Measurements from ENCODE around the gene IFNAR1. TPM values are rescaled to one million over a fixed set of nuclear protein-coding genes. Genes with fewer than 3 reads are reported as not detected.

Gene IFNAR1
- total RNA-seq, 1 experiment from 2014 or later: 16.2 TPM

DNA sequence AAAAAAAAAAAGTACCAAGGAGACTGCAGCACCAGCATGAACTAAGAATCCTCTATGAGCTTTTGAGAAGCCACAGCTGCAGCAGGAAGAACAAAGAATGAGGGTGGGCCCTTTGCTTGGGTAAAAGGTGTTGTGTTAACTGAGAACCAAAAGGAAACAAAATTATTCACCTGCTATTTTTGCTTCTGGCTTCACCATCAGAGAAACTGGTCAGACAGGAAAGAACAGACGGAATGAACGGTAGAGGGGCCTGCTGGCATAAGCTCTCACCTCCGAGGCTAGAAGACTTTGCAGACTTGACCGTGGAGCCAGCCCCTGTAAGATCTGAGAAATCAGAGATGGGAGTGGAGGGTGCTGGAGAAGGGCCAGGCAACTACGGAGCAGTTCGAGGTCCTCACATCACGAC, 31.0 kb upstream of the IFNAR1 start:
- Histone ChIP-seq H3K4me1 (replicated peaks) (peaks cover 11% of the 10 kb centered on the region), H3K27me3 (replicated peaks) (no peaks in the 10 kb centered on the region), H3K36me3 (peaks cover 50% of the 10 kb centered on the region), H3K9me3 (replicated peaks) (no peaks in the 10 kb centered on the region; the same call in 1 of the 2 replicates), H3K4me3 (no peak overlapping the region), H3K27ac (no peak overlapping the region)
- DNase-seq (ENCODE audit: low read depth in 1 of 2, low spot score in 2 of 2): no peak

DNA sequence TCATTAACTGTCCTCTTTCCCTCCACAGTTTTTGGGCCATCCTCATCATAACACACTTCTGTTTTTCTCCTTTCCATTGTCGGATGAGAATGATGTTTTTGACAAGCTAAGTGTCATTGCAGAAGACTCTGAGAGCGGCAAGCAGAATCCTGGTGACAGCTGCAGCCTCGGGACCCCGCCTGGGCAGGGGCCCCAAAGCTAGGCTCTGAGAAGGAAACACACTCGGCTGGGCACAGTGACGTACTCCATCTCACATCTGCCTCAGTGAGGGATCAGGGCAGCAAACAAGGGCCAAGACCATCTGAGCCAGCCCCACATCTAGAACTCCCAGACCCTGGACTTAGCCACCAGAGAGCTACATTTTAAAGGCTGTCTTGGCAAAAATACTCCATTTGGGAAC, 28.6 kb upstream of the IFNAR1 start:
- H3K27me3 ChIP-seq (replicated peaks): no peaks in the 10 kb centered on the region

DNA sequence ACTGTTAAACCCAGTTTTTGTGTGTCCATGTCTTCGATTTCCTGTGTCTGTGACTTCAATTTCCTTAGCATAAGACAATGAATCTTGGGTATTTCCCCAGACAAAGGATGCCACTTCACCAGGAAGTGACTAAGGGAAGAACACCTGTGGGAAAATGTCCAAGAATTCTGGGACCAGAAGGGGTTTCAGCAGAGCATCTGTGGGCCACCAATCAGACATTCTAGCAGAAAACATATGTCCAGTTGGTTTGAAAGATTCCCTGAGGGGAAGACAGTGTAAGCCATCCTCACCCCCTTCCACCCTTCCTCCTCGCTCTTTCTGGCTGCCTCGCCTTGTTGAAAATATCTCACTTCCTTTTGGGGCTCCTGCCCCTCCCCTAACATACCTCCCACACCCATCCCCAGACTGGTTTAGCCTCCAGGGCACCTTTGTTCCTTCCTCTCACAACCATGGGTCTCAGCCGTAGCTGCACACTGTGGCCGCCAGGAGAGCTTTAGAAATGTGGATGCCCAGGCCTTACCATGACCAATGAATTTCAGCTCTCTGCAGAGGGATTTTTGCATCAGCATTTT, 25.5 kb upstream of the IFNAR1 start:
- no peaks in the 10 kb centered on the region for H3K9me3 ChIP-seq (replicated peaks)
- H3K4me3 ChIP-seq: no peak overlapping the region
- no peak for DNase-seq (ENCODE audit: low read depth in 1 of 2, low spot score in 2 of 2)
- H3K27ac ChIP-seq: no peak overlapping the region
- H3K36me3 ChIP-seq: peaks cover 15% of the 10 kb centered on the region
- H3K27me3 ChIP-seq (replicated peaks): no peaks in the 10 kb centered on the region
- peaks cover 7% of the 10 kb centered on the region; the same call in 1 of the 2 replicates for H3K4me1 ChIP-seq (replicated peaks)

More for the DNA sequence above, 28.6 kb upstream of the IFNAR1 start:
- no peaks in the 10 kb centered on the region for H3K9me3 ChIP-seq (replicated peaks)
- H3K4me1 ChIP-seq (replicated peaks): peaks cover 3% of the 10 kb centered on the region; the same call in 1 of the 2 replicates
- H3K27ac ChIP-seq: no peak overlapping the region
- peaks cover 39% of the 10 kb centered on the region for H3K36me3 ChIP-seq
- no peak for DNase-seq (ENCODE audit: low read depth in 1 of 2, low spot score in 2 of 2)
- H3K4me3 ChIP-seq: no peak overlapping the region

DNA sequence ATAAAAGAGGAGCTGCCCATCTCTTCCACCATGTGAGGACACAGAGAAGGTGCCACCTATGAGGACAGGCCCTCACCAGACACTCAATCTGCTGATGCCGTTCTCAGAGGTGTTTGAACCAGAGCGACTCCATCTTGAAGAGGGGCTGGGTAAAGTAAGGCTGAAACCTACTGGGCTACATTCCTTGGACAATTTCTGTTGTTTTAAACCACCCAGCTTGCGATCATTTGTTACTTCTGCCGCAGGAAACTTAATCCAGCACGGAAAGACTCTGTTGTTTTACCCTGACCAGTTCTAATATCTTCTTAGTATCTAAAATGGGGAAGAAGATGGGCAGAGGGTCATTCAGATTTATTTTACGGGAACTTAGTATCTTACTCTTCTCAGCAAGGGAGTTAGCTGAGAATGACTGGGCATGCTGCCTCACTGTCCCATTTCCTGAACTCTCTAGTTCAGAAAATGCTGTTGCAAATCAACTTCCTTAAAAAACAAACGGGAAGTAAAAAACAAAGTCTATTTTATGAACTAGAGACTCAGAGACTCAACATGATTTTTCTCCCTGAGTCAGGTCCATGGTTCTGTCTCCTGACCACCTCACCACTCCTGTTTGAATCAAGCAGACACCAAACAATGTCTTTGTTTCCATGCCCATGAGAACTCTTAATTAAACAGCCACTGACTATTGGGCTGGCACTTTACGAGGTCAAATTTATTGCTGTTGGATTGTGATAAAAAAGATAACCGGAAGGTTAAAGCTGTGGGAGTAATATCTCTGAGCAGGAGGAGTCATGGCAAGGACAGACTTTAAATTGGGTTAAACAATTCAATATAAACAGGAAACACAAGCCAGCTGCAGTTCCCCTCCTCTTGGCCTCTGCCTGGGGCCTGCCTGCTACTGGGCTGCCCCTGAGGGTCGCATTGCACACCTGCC, 23.8 kb upstream of the IFNAR1 start:
- Histone ChIP-seq H3K4me1 (replicated peaks) (peaks cover 7% of the 10 kb centered on the region; the same call in 1 of the 2 replicates), H3K4me3 (no peak overlapping the region), H3K36me3 (peaks cover 9% of the 10 kb centered on the region; the same call in 1 of the 2 replicates), H3K27me3 (replicated peaks) (no peaks in the 10 kb centered on the region), H3K27ac (no peak overlapping the region), H3K9me3 (replicated peaks) (no peaks in the 10 kb centered on the region)
- no peak for DNase-seq (ENCODE audit: low read depth in 1 of 2, low spot score in 2 of 2)

DNA sequence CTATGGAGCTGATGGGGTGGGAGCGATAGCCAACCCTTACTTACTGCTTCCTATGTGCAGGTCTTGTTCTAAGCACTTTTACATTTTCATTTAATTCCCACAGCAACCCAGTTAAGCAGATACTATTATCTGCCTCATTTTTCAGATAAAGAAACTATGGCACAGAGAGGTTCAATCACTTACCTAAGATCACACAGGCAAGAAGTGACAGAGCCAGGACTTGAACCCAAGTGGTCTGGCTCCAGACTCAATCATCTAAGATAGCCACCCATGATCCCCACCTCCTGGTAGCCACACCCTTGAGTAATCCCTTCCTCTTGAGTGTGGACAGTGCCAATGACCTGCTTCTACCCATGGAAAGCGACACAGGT, 23.2 kb upstream of the IFNAR1 start:
- no peak overlapping the region for H3K27ac ChIP-seq
- H3K4me1 ChIP-seq (replicated peaks): peaks cover 7% of the 10 kb centered on the region; the same call in 1 of the 2 replicates
- H3K4me3 ChIP-seq: no peak overlapping the region
- no peak for DNase-seq (ENCODE audit: low read depth in 1 of 2, low spot score in 2 of 2)
- no peaks in the 10 kb centered on the region for H3K9me3 ChIP-seq (replicated peaks)
- H3K27me3 ChIP-seq (replicated peaks): no peaks in the 10 kb centered on the region
- H3K36me3 ChIP-seq: 0 out of 2 replicates have a peak, but pooled peaks cover 3% of the 10 kb centered on the region

DNA sequence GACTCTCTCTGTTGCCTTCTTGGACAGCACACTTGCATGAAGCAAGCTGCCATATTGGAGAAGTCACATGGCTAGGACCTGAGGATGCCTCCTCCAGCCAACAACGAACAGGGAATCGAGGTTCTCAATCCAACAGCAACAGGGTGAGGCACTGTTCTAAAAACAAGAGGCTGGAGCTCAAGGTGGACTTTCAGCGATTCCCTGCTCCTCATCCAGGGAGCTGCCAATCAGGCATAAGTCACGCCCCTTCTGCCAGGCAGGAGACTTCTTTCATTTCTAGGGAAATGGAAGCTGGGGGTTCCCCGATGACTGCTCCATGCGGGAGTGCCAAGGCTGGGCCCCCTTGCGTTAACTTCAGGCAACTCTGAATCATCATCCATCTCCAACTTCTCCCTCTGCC, 22.7 kb upstream of the IFNAR1 start:
- H3K4me1 ChIP-seq (replicated peaks): peaks cover 7% of the 10 kb centered on the region; the same call in 1 of the 2 replicates
- H3K27me3 ChIP-seq (replicated peaks): no peaks in the 10 kb centered on the region
- H3K4me3 ChIP-seq: no peak overlapping the region
- no peaks in the 10 kb centered on the region for H3K9me3 ChIP-seq (replicated peaks)
- no peak for DNase-seq (ENCODE audit: low read depth in 1 of 2, low spot score in 2 of 2)
- no peak overlapping the region for H3K27ac ChIP-seq
- 0 out of 2 replicates have a peak, but pooled peaks cover under 1% of the 10 kb centered on the region for H3K36me3 ChIP-seq

DNA sequence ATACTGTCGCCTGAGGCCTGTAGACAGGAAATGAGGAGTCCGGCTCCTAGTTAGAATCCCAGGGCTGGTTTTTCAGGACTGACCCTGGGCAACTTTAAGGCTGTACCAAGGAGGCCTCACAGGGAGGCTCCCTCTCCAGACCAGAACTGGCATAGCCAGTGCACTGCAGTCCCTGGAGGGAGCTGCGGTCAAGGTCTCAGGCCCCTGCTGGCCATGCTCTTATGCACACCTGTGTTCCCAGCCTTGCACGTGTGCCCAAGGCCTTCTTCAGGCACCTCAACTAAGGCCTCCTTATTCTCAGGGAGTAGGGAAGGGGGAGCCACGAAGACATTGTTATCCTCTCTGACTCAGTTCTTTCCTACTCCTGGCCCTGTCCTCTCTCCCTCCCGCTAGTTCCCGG, 22.0 kb upstream of the IFNAR1 start:
- Histone ChIP-seq H3K9me3 (replicated peaks) (no peaks in the 10 kb centered on the region), H3K36me3 (no peaks in the 10 kb centered on the region), H3K4me3 (no peak overlapping the region), H3K4me1 (replicated peaks) (peaks cover 7% of the 10 kb centered on the region; the same call in 1 of the 2 replicates), H3K27me3 (replicated peaks) (no peaks in the 10 kb centered on the region), H3K27ac (no peak overlapping the region)
- no peak for DNase-seq (ENCODE audit: low read depth in 1 of 2, low spot score in 2 of 2)

DNA sequence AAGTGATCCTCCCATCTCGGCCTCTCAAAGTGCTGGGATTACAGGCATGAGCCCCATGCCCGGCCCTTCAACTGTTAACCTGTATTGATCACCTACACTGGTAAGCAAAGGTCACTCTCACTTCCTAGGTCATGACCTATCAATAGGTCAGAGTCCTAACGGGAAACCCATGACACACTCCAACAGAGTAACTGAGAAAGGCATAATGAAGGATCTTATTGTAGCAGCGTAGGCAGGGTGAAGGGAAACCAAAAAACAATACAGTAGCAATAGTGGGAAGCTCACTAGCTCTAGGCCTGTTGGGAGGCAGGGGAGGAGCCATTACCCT, 19.5 kb upstream of the IFNAR1 start:
- Histone ChIP-seq H3K9me3 (replicated peaks) (no peaks in the 10 kb centered on the region), H3K27me3 (replicated peaks) (no peaks in the 10 kb centered on the region), H3K4me3 (no peak overlapping the region), H3K4me1 (replicated peaks) (peaks cover 7% of the 10 kb centered on the region; the same call in 1 of the 2 replicates), H3K36me3 (no peaks in the 10 kb centered on the region), H3K27ac (no peak overlapping the region)
- peak in 1 of 2 experiments; percentile 12 for DNase-seq (ENCODE audit: low read depth in 1 of 2, low spot score in 2 of 2)

DNA sequence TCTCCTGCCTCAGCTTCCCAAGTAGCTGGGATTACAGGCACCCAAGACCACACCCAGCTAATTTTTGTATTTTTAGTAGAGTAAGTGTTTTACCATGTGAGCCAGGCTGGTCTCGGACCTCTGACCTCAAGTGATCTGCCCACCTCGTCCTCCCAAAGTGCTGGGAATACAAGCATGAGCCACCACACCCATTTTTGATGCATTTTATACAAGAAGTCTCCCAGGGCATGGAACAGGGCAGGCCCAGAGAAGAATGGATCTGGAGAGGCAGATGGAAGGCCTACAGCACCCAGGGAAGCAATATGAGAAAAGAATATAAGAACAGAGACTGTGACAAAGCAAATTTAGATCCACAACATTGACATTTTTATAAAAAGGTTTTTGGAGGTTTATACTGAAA, 18.8 kb upstream of the IFNAR1 start:
- Histone ChIP-seq H3K27ac (no peak overlapping the region), H3K27me3 (replicated peaks) (no peaks in the 10 kb centered on the region), H3K4me1 (replicated peaks) (peaks cover 6% of the 10 kb centered on the region; the same call in 1 of the 2 replicates), H3K36me3 (no peaks in the 10 kb centered on the region), H3K9me3 (replicated peaks) (no peaks in the 10 kb centered on the region), H3K4me3 (no peak overlapping the region)
- no peak for DNase-seq (ENCODE audit: low read depth in 1 of 2, low spot score in 2 of 2)

DNA sequence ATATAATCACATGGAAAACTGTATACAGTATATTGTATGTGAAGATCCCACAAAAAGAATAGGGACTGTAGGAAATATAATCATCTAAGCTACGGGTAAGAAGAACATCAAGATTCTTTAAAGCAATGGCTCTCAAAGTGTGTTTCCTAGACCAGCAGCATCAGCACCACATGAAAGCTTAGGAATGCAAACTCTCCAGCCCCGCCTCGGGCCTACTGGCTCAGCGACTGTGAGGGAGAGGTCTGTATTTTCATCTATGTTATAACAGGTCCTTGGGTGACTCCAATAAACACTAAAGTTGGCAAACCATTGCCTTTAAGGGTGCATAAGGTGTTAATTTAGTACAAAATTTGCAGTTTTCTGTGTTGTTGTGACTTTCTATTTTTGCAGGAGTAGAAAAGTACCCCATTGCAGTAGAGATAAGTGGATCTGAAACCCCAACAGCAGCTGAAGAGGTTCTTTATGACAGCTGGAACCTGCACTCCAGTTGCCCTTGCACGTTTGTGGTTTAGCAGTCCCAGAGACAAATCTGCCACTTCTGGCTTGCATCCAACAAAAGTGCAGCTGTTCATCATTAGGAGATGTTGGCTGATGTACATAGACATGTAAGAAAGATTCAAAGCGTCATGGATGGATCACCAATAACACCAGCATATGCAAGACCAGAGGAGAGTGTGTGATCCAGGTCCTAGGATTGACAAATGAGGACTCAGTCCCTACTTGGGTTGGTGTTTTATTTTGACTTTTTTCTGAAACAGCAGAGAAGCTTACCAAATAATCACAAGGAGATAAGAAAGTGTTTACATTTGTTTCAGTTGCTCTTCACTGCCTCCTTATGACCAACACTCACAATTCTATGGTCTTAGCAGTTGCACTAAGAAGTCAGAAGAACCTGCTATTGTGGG, 15.9 kb upstream of the IFNAR1 start:
- no peaks in the 10 kb centered on the region for H3K4me1 ChIP-seq (replicated peaks)
- no peaks in the 10 kb centered on the region for H3K36me3 ChIP-seq
- H3K9me3 ChIP-seq (replicated peaks): no peaks in the 10 kb centered on the region
- DNase-seq (ENCODE audit: low read depth in 1 of 2, low spot score in 2 of 2): no peak
- H3K27ac ChIP-seq: no peak overlapping the region
- H3K4me3 ChIP-seq: no peak overlapping the region
- H3K27me3 ChIP-seq (replicated peaks): no peaks in the 10 kb centered on the region

DNA sequence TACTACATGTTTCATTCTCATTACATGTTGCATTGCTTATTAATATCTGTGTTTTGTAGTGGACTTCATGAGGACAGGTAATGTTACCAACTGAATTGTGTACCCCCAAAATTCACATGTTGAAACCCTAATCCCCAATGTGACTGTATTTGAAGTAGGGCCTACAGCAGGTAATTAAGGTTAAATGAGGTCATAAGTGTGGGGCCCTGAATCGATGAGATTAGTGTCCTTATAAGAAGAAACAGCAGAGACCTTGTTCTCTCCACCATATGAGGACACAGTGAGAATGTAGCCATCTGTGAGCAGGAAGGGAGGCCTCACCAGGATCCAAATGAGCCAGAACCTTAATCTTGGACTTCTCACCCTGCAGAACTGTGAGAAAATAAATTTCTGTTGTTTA, 15.0 kb upstream of the IFNAR1 start:
- no peak overlapping the region for H3K4me3 ChIP-seq
- no peaks in the 10 kb centered on the region for H3K36me3 ChIP-seq
- H3K27me3 ChIP-seq (replicated peaks): 0 out of 2 replicates have a peak, but pooled peaks cover 3% of the 10 kb centered on the region
- H3K9me3 ChIP-seq (replicated peaks): no peaks in the 10 kb centered on the region
- no peaks in the 10 kb centered on the region for H3K4me1 ChIP-seq (replicated peaks)
- DNase-seq (ENCODE audit: low read depth in 1 of 2, low spot score in 2 of 2): no peak
- H3K27ac ChIP-seq: no peak overlapping the region

DNA sequence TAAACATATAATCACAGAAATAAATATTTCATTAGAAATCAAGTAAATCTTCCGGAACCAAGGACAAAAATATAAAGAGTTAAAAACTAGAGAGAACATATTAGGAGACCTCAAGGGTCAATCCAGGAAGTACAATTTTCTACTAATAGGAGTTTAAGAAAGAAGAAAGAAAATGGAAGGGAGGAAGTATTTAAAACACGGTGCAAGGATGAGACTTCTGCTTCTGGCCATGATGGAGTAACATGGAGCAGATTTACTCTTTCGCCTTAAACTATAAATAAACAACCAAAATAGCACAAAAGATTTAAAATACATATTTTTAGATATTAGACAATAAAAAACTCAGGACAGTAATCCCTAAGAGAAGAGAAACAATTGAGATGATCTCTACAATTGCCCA, 12.6 kb upstream of the IFNAR1 start:
- H3K4me3 ChIP-seq: no peak overlapping the region
- no peaks in the 10 kb centered on the region for H3K9me3 ChIP-seq (replicated peaks)
- peaks cover 7% of the 10 kb centered on the region for H3K27me3 ChIP-seq (replicated peaks)
- H3K27ac ChIP-seq: no peak overlapping the region
- H3K4me1 ChIP-seq (replicated peaks): no peaks in the 10 kb centered on the region
- H3K36me3 ChIP-seq: no peaks in the 10 kb centered on the region
- no peak for DNase-seq (ENCODE audit: low read depth in 1 of 2, low spot score in 2 of 2)

DNA sequence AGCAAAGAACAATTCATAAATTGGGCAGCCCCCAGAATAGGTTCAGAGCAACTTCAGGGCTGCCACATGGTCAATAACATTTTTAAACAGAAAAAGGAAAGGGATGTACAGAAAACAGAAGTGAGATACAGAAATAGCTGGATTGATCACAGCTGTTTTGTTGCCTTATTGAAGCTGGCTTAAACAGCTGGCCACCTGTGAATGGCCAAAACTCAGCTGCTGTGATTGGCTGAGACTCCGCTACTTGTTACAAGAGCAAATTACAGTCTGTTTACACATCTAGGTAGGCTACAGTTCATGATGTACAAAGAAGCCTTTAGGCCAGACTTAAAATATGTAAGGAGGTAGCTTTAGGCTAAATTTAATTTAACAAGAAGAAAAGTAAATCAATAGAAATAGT, 11.6 kb upstream of the IFNAR1 start:
- Histone ChIP-seq H3K9me3 (replicated peaks) (no peaks in the 10 kb centered on the region), H3K27ac (no peak overlapping the region), H3K36me3 (no peaks in the 10 kb centered on the region), H3K4me1 (replicated peaks) (no peaks in the 10 kb centered on the region), H3K27me3 (replicated peaks) (peaks cover 14% of the 10 kb centered on the region), H3K4me3 (no peak overlapping the region)
- DNase-seq (ENCODE audit: low read depth in 1 of 2, low spot score in 2 of 2): no peak
